Smooth muscle cell (in vitro differentiated cells): Measurements from ENCODE around the gene TNPO3. TPM values are rescaled to one million over a fixed set of nuclear protein-coding genes. Genes with fewer than 3 reads are reported as not detected.

Source experiments
- DNase-seq: peaks from one replicate; lab custom pipeline; 2025; ENCODE audit not compliant: unreplicated experiment; lab: John Stamatoyannopoulos, UW
- H2AFZ ChIP-seq: fragments of 200-600 bp; sonication (generic); 2 replicates; pipeline ENCODE4 v1.6.0; 2016; ENCODE audit warnings: antibody characterized with exemption, low read depth, mild to moderate bottlenecking
- H3F3A ChIP-seq: fragments of 200-600 bp; sonication (generic); 2 replicates; pipeline ENCODE4 v1.6.0; 2017; ENCODE audit warnings: antibody characterized with exemption, low read depth
- H3K27ac ChIP-seq: fragments of 200-600 bp; sonication (generic); 2 replicates; pipeline ENCODE4 v1.5.1; 2016; ENCODE audit warnings: low read depth, mild to moderate bottlenecking
- H3K27me3 ChIP-seq: fragments of 200-600 bp; sonication (generic); 2 replicates; pipeline ENCODE4 v1.6.1; 2016; ENCODE audit warnings: low read depth, mild to moderate bottlenecking
- H3K36me3 ChIP-seq: fragments of 200-600 bp; sonication (generic); 2 replicates; pipeline ENCODE4 v1.5.1; 2016; ENCODE audit warnings: low read depth
- H3K4me1 ChIP-seq: fragments of 200-600 bp; sonication (generic); 2 replicates; pipeline ENCODE4 v1.5.1; 2016; ENCODE audit warnings: low read depth
- H3K4me2 ChIP-seq: fragments of 200-600 bp; sonication (generic); 2 replicates; pipeline ENCODE4 v1.6.0; 2016; ENCODE audit warnings: mild to moderate bottlenecking
- H3K4me3 ChIP-seq: fragments of 200-600 bp; sonication (generic); 2 replicates; pipeline ENCODE4 v1.5.1; 2016; ENCODE audit warnings: mild to moderate bottlenecking
- H3K79me2 ChIP-seq: fragments of 200-600 bp; sonication (generic); 2 replicates; pipeline ENCODE4 v1.6.0; 2016; ENCODE audit warnings: low read depth, mild to moderate bottlenecking
- H3K9ac ChIP-seq: fragments of 200-600 bp; sonication (generic); 2 replicates; pipeline ENCODE4 v1.6.0; 2016; ENCODE audit warnings: low read depth
- H3K9me3 ChIP-seq: fragments of 200-600 bp; sonication (generic); replicated peaks from 2 replicates; pipeline ENCODE4 v1.5.1; 2016; ENCODE audit warnings: low read depth
- H4K20me1 ChIP-seq: fragments of 200-600 bp; sonication (generic); 2 replicates; pipeline ENCODE4 v1.6.0; 2016; ENCODE audit warnings: low read depth
- CTCF ChIP-seq: fragments of 200-600 bp; sonication (generic); IDR thresholded peaks from 2 replicates; pipeline ENCODE4 v1.5.1; 2017; ENCODE audit warnings: borderline replicate concordance, mild to moderate bottlenecking, antibody characterized with exemption; ENCODE audit not compliant: insufficient read depth, poor library complexity, severe bottlenecking
- WGBS: methylation state at CpG from one replicate; pipeline ENCODE4 v1.1.7; 2016; ENCODE audit warnings: low lambda C conversion rate; 5-methylcytosine and 5-hydroxymethylcytosine counted together
- polyA plus RNA-seq: library from polyadenylated mRNA; unstranded; fragments of >200 nt; fragmentation: Nextera tagmentation; extraction: Ambion mirVana; gene quantifications from 2 replicates; pipeline ENCODE4 v1.2.1, GENCODE V29; 2016
- total RNA-seq: library from RNA; depleted of rRNA; stranded (reverse); fragments of >200 nt; gene quantifications from 2 replicates; pipeline ENCODE4 v1.2.3, GENCODE V29; 2014

TNPO3 gene
- total RNA-seq (41.3 and 45.0 TPM in 2 replicates), polyA plus RNA-seq (28.4 and 28.6 TPM in 2 replicates)

DNA sequence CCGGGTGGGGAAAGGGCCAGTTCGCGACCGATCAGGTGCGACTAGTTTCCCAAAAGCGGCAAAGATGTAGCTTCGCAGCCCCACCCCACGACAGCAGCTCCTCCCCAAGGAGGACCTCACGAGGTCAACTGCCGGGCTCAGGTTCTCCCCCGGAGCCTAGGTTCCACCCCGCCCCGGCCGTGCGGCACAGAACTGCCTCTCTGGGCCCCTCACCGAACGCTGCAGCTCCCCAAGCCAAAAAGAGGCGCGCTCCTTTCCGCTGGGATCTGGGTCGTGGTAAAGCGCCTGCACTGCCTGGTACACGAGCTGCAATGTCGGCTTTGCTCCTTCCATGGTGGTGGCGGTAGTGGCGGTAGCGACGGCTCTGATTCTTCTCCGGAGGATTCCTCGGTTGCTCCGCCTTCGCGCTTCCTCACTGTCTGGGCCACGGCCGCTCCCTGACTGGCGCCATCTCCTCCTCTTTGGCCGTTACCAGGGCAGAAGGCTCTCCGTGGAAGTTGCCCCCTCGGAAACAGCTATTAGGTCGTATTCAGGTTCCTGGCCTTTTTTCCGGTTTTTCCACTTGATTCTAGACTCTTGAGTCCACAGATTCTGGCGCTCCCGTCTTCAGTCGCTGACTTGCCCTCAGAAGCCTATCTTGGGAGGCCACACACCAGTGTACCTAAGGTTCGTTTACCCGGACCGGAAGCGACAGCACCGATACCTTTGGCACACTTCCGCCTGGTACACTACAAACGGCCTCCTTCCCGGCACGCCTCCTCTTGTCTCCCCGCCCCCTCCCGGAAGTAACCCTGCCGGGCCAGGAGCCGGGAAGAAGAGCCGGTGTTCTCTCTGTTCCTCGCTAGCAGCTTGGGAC, at the start of gene TNPO3:
Gene TNPO3 (minus strand): TSS at position 674 of the 856 bp plus-strand sequence. CDS start 341 bp downstream, at position 333.
- Histone ChIP-seq H3K79me2 (peaks cover 46% of the 10 kb centered on the region), H3K27ac (peak within 1 kb of the TSS; percentile 99), H3K9me3 (no peaks in the 10 kb centered on the region), H3F3A (no peaks in the 10 kb centered on the region), H3K36me3 (no peaks in the 10 kb centered on the region), H2AFZ (peak within 1 kb of the TSS; percentile 93), H3K4me1 (peaks cover 18% of the 10 kb centered on the region), H4K20me1 (peaks cover 25% of the 10 kb centered on the region), H3K27me3 (no peaks in the 10 kb centered on the region), H3K4me3 (peak within 1 kb of the TSS; percentile 89), H3K9ac (peak within 1 kb of the TSS; percentile 99), H3K4me2 (peak within 1 kb of the TSS; percentile 91)
- TF ChIP-seq CTCF: no peak
- peak; percentile 92 for DNase-seq
- WGBS: under 1% methylated on average over 59 of the region's 59 CpGs

DNA sequence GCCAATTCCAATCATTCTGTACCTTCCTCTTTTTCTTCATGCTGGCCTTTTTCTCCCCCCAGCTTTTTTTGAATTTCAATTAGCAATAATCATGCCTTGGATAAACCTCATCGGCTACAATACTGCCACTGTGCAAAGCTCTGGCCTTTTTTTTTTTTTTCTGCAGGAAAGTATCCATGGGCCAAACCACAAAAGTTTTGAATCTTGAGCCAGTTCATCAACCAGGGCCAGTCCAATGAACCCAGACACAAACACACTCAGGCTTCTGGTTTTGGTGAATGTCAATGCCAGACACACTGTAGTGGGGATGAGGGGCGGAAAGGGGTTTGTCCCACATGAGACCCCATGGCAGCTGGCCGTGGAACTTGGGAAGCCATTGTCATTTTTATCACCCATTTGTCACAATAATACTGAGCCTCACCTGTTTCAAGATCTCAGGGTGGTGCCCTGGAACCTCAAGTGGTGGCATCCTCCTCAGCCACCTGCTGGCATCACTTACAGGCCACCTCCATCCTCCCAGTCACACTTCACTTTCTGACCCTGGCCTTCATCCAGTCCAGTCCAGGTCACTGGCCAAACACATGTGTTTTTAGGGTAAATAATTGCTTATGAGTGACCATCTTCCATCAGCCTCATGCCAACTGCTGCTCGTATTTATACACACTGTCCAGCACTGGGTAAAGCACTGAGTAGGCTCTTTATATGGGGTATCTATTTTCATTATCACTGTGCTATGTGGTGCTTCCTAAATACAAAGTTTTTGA, 48.8 kb upstream of the TNPO3 start:
- Histone ChIP-seq H3K9ac (no peak overlapping the region), H3K9me3 (no peaks in the 10 kb centered on the region), H3K79me2 (no peaks in the 10 kb centered on the region), H3K36me3 (no peaks in the 10 kb centered on the region), H3K27ac (no peak overlapping the region), H3K4me3 (no peak overlapping the region), H3K27me3 (no peaks in the 10 kb centered on the region), H4K20me1 (no peaks in the 10 kb centered on the region), H3K4me1 (no peaks in the 10 kb centered on the region), H3F3A (no peaks in the 10 kb centered on the region), H2AFZ (no peak overlapping the region), H3K4me2 (no peak overlapping the region)
- no peak for DNase-seq
- TF ChIP-seq CTCF: no peak
- 95% methylated on average over 4 of the region's 4 CpGs for WGBS

GRCh38 chr7:129101746-129102145, 46.8 kb upstream of the TNPO3 start:
- Histone ChIP-seq H3K4me2 (no peak overlapping the region), H2AFZ (no peak overlapping the region), H3F3A (no peaks in the 10 kb centered on the region), H3K79me2 (no peaks in the 10 kb centered on the region), H3K4me3 (no peak overlapping the region), H4K20me1 (no peaks in the 10 kb centered on the region), H3K27ac (no peak overlapping the region), H3K4me1 (no peaks in the 10 kb centered on the region), H3K27me3 (no peaks in the 10 kb centered on the region), H3K9ac (no peak overlapping the region), H3K36me3 (no peaks in the 10 kb centered on the region), H3K9me3 (no peaks in the 10 kb centered on the region)
- 86% methylated on average over 6 of the region's 6 CpGs for WGBS
- no peak for TF ChIP-seq CTCF
- no peak for DNase-seq
